ENCODE data around the gene RASSF9.

Gene RASSF9

GRCh38 chr12:85755760-85756159, 80.4 kb downstream of the RASSF9 start:
- H3K4me1 ChIP-seq (ENCODE audit: control insufficient read depth in 2 of 2, insufficient read depth in 2 of 2, low read length in 2 of 2): no peaks in the 10 kb centered on the region
- no peak overlapping the region for H3K4me3 ChIP-seq (ENCODE audit: low read length in 2 of 2)
- H3K9me3 ChIP-seq (ENCODE audit: control insufficient read depth in 2 of 2, low read length in 2 of 2): no peaks in the 10 kb centered on the region
- H3K36me3 ChIP-seq (ENCODE audit: control insufficient read depth in 2 of 2, insufficient read depth in 2 of 2, low read length in 2 of 2): no peaks in the 10 kb centered on the region
- H3K27me3 ChIP-seq (ENCODE audit: control insufficient read depth in 2 of 2, insufficient read depth in 2 of 2, low read length in 2 of 2): no peaks in the 10 kb centered on the region
- no peak overlapping the region for H3K9ac ChIP-seq (ENCODE audit: low read depth in 1 of 2, low read length in 2 of 2)
- no peak overlapping the region for H3K27ac ChIP-seq (ENCODE audit: low read depth in 2 of 2, low read length in 2 of 2)

Data from mucosa of rectum (tissue), 2 donors.